GM10266 (cell line): ENCODE data around the gene JSRP1.

Experiments used
- DNase-seq: peaks from one replicate; pipeline ENCODE4 v3.0.0; 2012; ENCODE audit errors: extremely low spot score
- TF ChIP-seq, protein P1 (sequence below): IDR thresholded peaks from 2 replicates; pipeline ENCODE4 v1.5.1; 2012; ENCODE audit warnings: mild to moderate bottlenecking, low read depth; ENCODE audit not compliant: control insufficient read depth, insufficient read depth; ENCODE audit errors: missing control alignments

The JSRP1 gene

DNA sequence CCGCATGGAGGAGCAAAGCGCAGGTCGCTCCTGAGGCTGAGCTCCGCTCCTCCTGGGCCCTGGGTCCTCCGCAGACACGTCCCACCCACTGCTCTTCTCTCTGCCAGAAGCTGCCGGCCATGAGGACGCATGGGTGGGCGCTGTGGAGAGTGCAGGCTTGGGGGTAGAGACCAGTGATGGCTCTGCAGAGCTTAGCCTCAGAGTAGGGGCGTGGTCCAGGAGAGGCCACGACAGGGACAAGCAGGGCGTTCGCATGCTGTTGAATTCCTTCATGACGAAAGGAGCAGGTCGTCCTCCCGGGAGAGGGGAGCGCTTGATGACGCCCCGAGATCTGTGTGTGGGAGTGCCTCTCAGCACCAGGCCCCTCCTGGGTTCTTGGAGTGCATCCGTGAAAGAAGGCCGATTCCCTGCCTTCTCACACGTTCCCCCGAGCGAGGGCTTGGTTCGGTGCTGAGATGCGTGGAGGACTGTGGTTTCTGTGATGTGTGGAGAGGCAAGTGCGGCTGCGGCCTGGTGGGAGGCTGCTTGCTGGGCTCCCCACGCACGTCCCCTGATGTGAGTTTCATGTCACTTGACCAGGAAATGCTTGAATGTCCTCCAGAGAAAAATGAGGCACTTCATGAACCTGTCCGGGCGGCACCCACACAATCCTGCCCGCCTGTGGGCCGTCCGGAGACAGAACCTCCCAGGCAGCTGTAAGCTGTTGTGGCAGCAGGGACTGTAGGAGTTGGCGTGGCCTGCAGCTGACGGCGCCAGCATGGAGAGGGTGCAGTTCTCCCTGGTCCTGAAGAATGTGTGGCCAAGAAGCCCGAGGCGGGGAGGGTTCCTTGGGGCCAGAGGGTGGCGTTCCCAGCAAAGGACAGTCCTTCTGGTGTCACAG is 15.1 kb downstream of the JSRP1 start:
- no peak for DNase-seq

GRCh38 chr19:2239771-2240770 is 16.1 kb downstream of the JSRP1 start:
- TF ChIP-seq, protein P1, sequence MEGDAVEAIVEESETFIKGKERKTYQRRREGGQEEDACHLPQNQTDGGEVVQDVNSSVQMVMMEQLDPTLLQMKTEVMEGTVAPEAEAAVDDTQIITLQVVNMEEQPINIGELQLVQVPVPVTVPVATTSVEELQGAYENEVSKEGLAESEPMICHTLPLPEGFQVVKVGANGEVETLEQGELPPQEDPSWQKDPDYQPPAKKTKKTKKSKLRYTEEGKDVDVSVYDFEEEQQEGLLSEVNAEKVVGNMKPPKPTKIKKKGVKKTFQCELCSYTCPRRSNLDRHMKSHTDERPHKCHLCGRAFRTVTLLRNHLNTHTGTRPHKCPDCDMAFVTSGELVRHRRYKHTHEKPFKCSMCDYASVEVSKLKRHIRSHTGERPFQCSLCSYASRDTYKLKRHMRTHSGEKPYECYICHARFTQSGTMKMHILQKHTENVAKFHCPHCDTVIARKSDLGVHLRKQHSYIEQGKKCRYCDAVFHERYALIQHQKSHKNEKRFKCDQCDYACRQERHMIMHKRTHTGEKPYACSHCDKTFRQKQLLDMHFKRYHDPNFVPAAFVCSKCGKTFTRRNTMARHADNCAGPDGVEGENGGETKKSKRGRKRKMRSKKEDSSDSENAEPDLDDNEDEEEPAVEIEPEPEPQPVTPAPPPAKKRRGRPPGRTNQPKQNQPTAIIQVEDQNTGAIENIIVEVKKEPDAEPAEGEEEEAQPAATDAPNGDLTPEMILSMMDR: no peak
- no peak for DNase-seq

More for the DNA sequence above, 15.1 kb downstream of the JSRP1 start:
- TF ChIP-seq, protein P1: no peak

DNA sequence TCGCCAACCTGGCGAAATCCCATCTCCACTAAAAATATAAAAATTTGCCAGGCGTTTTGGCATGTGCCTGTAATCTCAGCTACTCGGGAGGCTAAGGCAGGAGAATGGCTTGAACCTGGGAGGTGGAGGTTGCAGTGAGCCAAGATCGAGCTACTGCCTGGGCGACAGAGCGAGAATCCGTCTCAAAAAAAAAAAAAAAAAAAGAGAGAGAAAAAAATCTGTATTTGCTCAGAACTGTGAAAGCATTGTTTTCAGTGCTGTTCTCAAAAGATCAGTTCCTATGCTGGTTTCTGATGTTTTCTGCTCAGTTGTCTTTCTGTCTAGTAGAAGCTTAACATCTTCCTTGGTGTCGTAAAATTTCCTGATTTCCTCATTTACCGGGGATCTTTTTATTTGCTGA is 17.0 kb downstream of the JSRP1 start:
- no peak for DNase-seq
- TF ChIP-seq, protein P1: no peak

DNA sequence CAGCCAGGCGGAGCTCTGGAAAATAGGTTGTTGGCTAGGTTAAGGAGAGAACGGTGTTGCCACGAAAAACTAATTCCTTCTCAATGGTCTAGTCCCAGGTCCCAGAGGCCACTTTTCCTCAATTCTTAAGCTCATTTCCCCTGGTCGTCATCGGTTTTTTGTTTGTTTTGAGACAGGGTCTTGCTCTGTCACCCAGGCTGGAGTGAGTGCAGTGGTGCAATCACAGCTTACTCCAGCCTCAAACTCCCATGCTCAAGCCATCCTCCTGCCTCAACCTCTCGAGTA is 18.4 kb downstream of the JSRP1 start:
- DNase-seq: no peak
- TF ChIP-seq, protein P1: no peak

GRCh38 chr19:2237051-2237868 is 19.0 kb downstream of the JSRP1 start:
- TF ChIP-seq, protein P1: no peak
- no peak for DNase-seq

DNA sequence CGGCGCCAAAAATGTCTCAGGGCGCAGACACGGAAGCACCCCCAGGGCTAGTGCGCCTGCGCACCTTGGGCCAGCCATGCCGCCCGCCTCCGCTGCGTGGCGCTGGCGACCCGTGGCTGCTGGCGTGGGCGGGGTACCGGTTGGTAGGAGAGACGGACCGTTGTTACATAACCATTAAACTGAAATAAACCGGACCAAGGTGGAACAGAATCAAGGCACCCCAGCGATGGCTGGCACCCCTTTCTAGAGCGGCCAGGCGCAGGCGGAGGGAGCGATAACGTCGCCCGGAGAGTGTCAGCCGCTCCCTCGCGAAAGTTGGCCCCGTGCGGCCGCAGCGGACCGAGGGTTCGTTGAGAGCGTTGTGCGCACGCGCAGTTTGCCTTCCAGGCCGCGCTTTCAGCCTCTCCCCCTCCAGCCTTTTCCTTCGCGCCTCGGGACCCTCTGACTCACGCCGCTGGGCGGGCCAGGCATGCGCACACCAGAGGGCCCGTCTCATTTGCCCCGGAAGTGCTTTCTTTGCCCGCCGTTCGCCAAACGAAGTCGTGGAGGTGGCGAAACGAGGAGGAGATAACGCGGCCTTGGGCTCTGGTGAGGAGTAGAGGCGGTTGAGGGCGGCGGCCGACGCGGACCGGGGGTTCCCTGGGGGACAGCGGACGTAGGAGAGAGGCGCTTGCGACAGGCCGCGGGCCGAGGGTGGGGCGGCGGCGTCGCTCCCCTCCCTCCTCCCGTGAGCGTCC is 19.7 kb downstream of the JSRP1 start, which contains the start of the genes PLEKHJ1 and SF3A2:
PLEKHJ1 (minus strand) TSS at position 16 of the 737 bp plus-strand sequence. CDS start 81 bp downstream, outside the sequence.
SF3A2 (plus strand) TSS at position 511 of the 737 bp plus-strand sequence. CDS start 6,595 bp downstream, outside the sequence.
- TF ChIP-seq, protein P1: peak; percentile 100
- peak; percentile 99 for DNase-seq
